ENCODE data around the gene DUSP7.

Gene DUSP7

GRCh38 chr3:52079958-52080357 lies 23.6 kb upstream of the DUSP7 start:
- no peak for DNase-seq
- H3K36me3 Mint-ChIP-seq = no peaks in the 10 kb centered on the region
- no peaks in the 10 kb centered on the region for H3K4me1 Mint-ChIP-seq
- no peak overlapping the region for H3K4me3 Mint-ChIP-seq
- no peaks in the 10 kb centered on the region for H3K9me3 Mint-ChIP-seq
- H3K27me3 Mint-ChIP-seq = no peaks in the 10 kb centered on the region
- no peak overlapping the region for H3K27ac Mint-ChIP-seq
- ATAC-seq (replicated peaks) = no peak

GRCh38 chr3:52078781-52079560 lies 22.6 kb upstream of the DUSP7 start:
- Mint-ChIP-seq H3K4me3 (no peak overlapping the region), H3K27ac (no peak overlapping the region), H3K4me1 (no peaks in the 10 kb centered on the region), H3K9me3 (no peaks in the 10 kb centered on the region), H3K36me3 (peaks cover 0 to 3% of the 10 kb centered on the region in 2 donors), H3K27me3 (no peaks in the 10 kb centered on the region)
- no peak for DNase-seq
- ATAC-seq (replicated peaks) = no peak

- no peaks in the 10 kb centered on the region for H3K4me1 Mint-ChIP-seq
- no peak overlapping the region for H3K4me3 Mint-ChIP-seq
- no peaks in the 10 kb centered on the region for H3K9me3 Mint-ChIP-seq
- DNase-seq (no peak), ATAC-seq (replicated peaks) (no peak)
- H3K27me3 Mint-ChIP-seq = no peaks in the 10 kb centered on the region
- H3K27ac Mint-ChIP-seq = no peak overlapping the region
- H3K36me3 Mint-ChIP-seq = peaks cover 0 to 3% of the 10 kb centered on the region in 2 donors
Measured at GRCh38 chr3:52077925-52078324, 21.6 kb upstream of the DUSP7 start.

- ATAC-seq (replicated peaks) = no peak
- H3K27ac Mint-ChIP-seq = no peak overlapping the region
- H3K9me3 Mint-ChIP-seq = no peaks in the 10 kb centered on the region
- H3K27me3 Mint-ChIP-seq = no peaks in the 10 kb centered on the region
- no peak for DNase-seq
- no peak overlapping the region for H3K4me3 Mint-ChIP-seq
- H3K36me3 Mint-ChIP-seq = peaks cover 0 to 3% of the 10 kb centered on the region in 2 donors
- H3K4me1 Mint-ChIP-seq = no peaks in the 10 kb centered on the region
Measured at GRCh38 chr3:52076896-52077780, 20.8 kb upstream of the DUSP7 start.

GRCh38 chr3:52073490-52073889 lies 17.1 kb upstream of the DUSP7 start:
- H3K4me3 Mint-ChIP-seq = no peak overlapping the region
- no peaks in the 10 kb centered on the region for H3K9me3 Mint-ChIP-seq
- no peaks in the 10 kb centered on the region for H3K4me1 Mint-ChIP-seq
- DNase-seq (no peak), ATAC-seq (replicated peaks) (no peak)
- peaks cover 0 to 3% of the 10 kb centered on the region in 2 donors for H3K36me3 Mint-ChIP-seq
- H3K27me3 Mint-ChIP-seq = no peaks in the 10 kb centered on the region
- H3K27ac Mint-ChIP-seq = no peak overlapping the region

GRCh38 chr3:52072471-52072870 lies 16.1 kb upstream of the DUSP7 start:
- no peak for DNase-seq
- ATAC-seq (replicated peaks) = no peak
- Mint-ChIP-seq H3K36me3 (peaks cover 0 to 3% of the 10 kb centered on the region in 2 donors), H3K9me3 (no peaks in the 10 kb centered on the region), H3K27ac (no peak overlapping the region), H3K4me3 (no peak overlapping the region), H3K4me1 (no peaks in the 10 kb centered on the region), H3K27me3 (no peaks in the 10 kb centered on the region)

- no peak overlapping the region for H3K4me3 Mint-ChIP-seq
- no peaks in the 10 kb centered on the region for H3K4me1 Mint-ChIP-seq
- no peaks in the 10 kb centered on the region for H3K9me3 Mint-ChIP-seq
- peaks cover 0 to 3% of the 10 kb centered on the region in 2 donors for H3K36me3 Mint-ChIP-seq
- no peak for ATAC-seq (replicated peaks)
- no peak for DNase-seq
- H3K27me3 Mint-ChIP-seq = no peaks in the 10 kb centered on the region
- no peak overlapping the region for H3K27ac Mint-ChIP-seq
Measured at GRCh38 chr3:52072020-52072419, 15.6 kb upstream of the DUSP7 start.

GRCh38 chr3:52070724-52071621 lies 14.6 kb upstream of the DUSP7 start:
- Mint-ChIP-seq H3K27ac (no peak overlapping the region), H3K27me3 (no peaks in the 10 kb centered on the region), H3K4me3 (no peak overlapping the region), H3K4me1 (no peaks in the 10 kb centered on the region), H3K36me3 (peaks cover 0 to 3% of the 10 kb centered on the region in 2 donors), H3K9me3 (no peaks in the 10 kb centered on the region)
- ATAC-seq (replicated peaks) = no peak
- no peak for DNase-seq

- peaks cover 0 to 3% of the 10 kb centered on the region in 2 donors for H3K36me3 Mint-ChIP-seq
- DNase-seq = no peak
- no peak overlapping the region for H3K4me3 Mint-ChIP-seq
- H3K4me1 Mint-ChIP-seq = no peaks in the 10 kb centered on the region
- no peak for ATAC-seq (replicated peaks)
- H3K9me3 Mint-ChIP-seq = no peaks in the 10 kb centered on the region
- no peaks in the 10 kb centered on the region for H3K27me3 Mint-ChIP-seq
- no peak overlapping the region for H3K27ac Mint-ChIP-seq
Measured at GRCh38 chr3:52069855-52070254, 13.5 kb upstream of the DUSP7 start.

GRCh38 chr3:52069135-52069534 lies 12.8 kb upstream of the DUSP7 start:
- no peaks in the 10 kb centered on the region for H3K36me3 Mint-ChIP-seq
- no peak overlapping the region for H3K4me3 Mint-ChIP-seq
- no peak for DNase-seq
- H3K4me1 Mint-ChIP-seq = no peaks in the 10 kb centered on the region
- no peaks in the 10 kb centered on the region for H3K27me3 Mint-ChIP-seq
- H3K9me3 Mint-ChIP-seq = no peaks in the 10 kb centered on the region
- ATAC-seq (replicated peaks) = no peak
- H3K27ac Mint-ChIP-seq = no peak overlapping the region

GRCh38 chr3:52068730-52069129 lies 12.4 kb upstream of the DUSP7 start:
- H3K27me3 Mint-ChIP-seq = no peaks in the 10 kb centered on the region
- no peak overlapping the region for H3K27ac Mint-ChIP-seq
- no peaks in the 10 kb centered on the region for H3K36me3 Mint-ChIP-seq
- H3K4me3 Mint-ChIP-seq = no peak overlapping the region
- no peaks in the 10 kb centered on the region for H3K4me1 Mint-ChIP-seq
- DNase-seq (no peak), ATAC-seq (replicated peaks) (no peak)
- no peaks in the 10 kb centered on the region for H3K9me3 Mint-ChIP-seq

GRCh38 chr3:52068055-52068571 lies 11.7 kb upstream of the DUSP7 start:
- peaks cover 2 to 5% of the 10 kb centered on the region in 2 donors for H3K4me1 Mint-ChIP-seq
- H3K36me3 Mint-ChIP-seq = no peaks in the 10 kb centered on the region
- H3K27me3 Mint-ChIP-seq = no peaks in the 10 kb centered on the region
- no peak overlapping the region for H3K27ac Mint-ChIP-seq
- no peak for DNase-seq
- ATAC-seq (replicated peaks) = no peak
- H3K4me3 Mint-ChIP-seq = no peak overlapping the region
- no peaks in the 10 kb centered on the region for H3K9me3 Mint-ChIP-seq

- Mint-ChIP-seq H3K27ac (no peak overlapping the region), H3K4me1 (peaks cover 3 to 8% of the 10 kb centered on the region in 2 donors), H3K9me3 (no peaks in the 10 kb centered on the region), H3K36me3 (no peaks in the 10 kb centered on the region), H3K27me3 (no peaks in the 10 kb centered on the region), H3K4me3 (no peak overlapping the region)
- ATAC-seq (replicated peaks) = no peak
- no peak for DNase-seq
Measured at GRCh38 chr3:52067526-52067925, 11.2 kb upstream of the DUSP7 start.

GRCh38 chr3:52067046-52067445 lies 10.7 kb upstream of the DUSP7 start:
- DNase-seq = no peak
- Mint-ChIP-seq H3K4me3 (no peak overlapping the region), H3K27me3 (no peaks in the 10 kb centered on the region), H3K27ac (no peak overlapping the region), H3K4me1 (peaks cover 8 to 13% of the 10 kb centered on the region in 2 donors), H3K9me3 (no peaks in the 10 kb centered on the region), H3K36me3 (no peaks in the 10 kb centered on the region)
- ATAC-seq (replicated peaks) = no peak
